Stimulated activated CD8-positive, alpha-beta memory T cell treated with anti-CD3 and anti-CD28 coated beads, Interleukin-4, amount 100 ng/mL, for 24 hours (primary cell): ENCODE results near the gene LPP.

Experiments
- DNase-seq: peaks from one replicate; pipeline ENCODE4 v3.0.0-alpha.2; 2020; ENCODE audit warnings: low read depth

Gene LPP

GRCh38 chr3:188877381-188877780 lies 723.4 kb downstream of the LPP start:
- no peak for DNase-seq

GRCh38 chr3:188878076-188878475 lies 724.1 kb downstream of the LPP start:
- no peak for DNase-seq

- DNase-seq, result no peak
Observed at GRCh38 chr3:188881954-188882641, 728.1 kb downstream of the LPP start.

GRCh38 chr3:188884299-188885043 lies 730.5 kb downstream of the LPP start:
- DNase-seq, result no peak

- no peak for DNase-seq
Observed at GRCh38 chr3:188888321-188889053, 734.5 kb downstream of the LPP start.

- no peak for DNase-seq
Observed at GRCh38 chr3:188889054-188889491, 735.1 kb downstream of the LPP start.

- no peak for DNase-seq
Observed at GRCh38 chr3:188890572-188891270, 736.8 kb downstream of the LPP start.

GRCh38 chr3:188899881-188900280 lies 745.9 kb downstream of the LPP start:
- DNase-seq, result no peak

GRCh38 chr3:188900421-188900951 lies 746.5 kb downstream of the LPP start:
- no peak for DNase-seq

- DNase-seq, result no peak
Observed at GRCh38 chr3:188901126-188901525, 747.2 kb downstream of the LPP start.

GRCh38 chr3:188901671-188902287 lies 747.8 kb downstream of the LPP start:
- DNase-seq, result no peak

- DNase-seq, result no peak
Observed at GRCh38 chr3:188904670-188905069, 750.7 kb downstream of the LPP start.

- DNase-seq, result no peak
Observed at GRCh38 chr3:188905547-188905946, 751.6 kb downstream of the LPP start.

GRCh38 chr3:188906236-188906635 lies 752.3 kb downstream of the LPP start:
- no peak for DNase-seq

- no peak for DNase-seq
Observed at GRCh38 chr3:188908002-188908850, 754.3 kb downstream of the LPP start.

- DNase-seq, result no peak
Observed at GRCh38 chr3:188911026-188911850, 757.3 kb downstream of the LPP start.

GRCh38 chr3:188913084-188913483 lies 759.1 kb downstream of the LPP start:
- DNase-seq, result no peak

GRCh38 chr3:188914552-188914951 lies 760.6 kb downstream of the LPP start:
- no peak for DNase-seq

- no peak for DNase-seq
Observed at GRCh38 chr3:188915127-188915526, 761.2 kb downstream of the LPP start.

GRCh38 chr3:188916934-188917401 lies 763.0 kb downstream of the LPP start:
- no peak for DNase-seq
